ENCODE results near the gene PTPRS.

The PTPRS gene

GRCh38 chr19:5334824-5335500, 5.7 kb downstream of the PTPRS start:
- no peak overlapping the region for H3K4me3 ChIP-seq (ENCODE audit: control insufficient read depth, low read depth, low read length)
- no peak for DNase-seq (ENCODE audit: low read depth)
- TF ChIP-seq CTCF (IDR thresholded peaks at IDR 0.05; ENCODE audit: control insufficient read depth, insufficient read depth, low read depth, low read length, missing control alignments), result no peak

GRCh38 chr19:5334366-5334739, 6.3 kb downstream of the PTPRS start:
- TF ChIP-seq CTCF (IDR thresholded peaks at IDR 0.05; ENCODE audit: control insufficient read depth, insufficient read depth, low read depth, low read length, missing control alignments), result no peak
- no peak for DNase-seq (ENCODE audit: low read depth)
- no peak overlapping the region for H3K4me3 ChIP-seq (ENCODE audit: control insufficient read depth, low read depth, low read length)

GRCh38 chr19:5333581-5334365, 6.8 kb downstream of the PTPRS start:
- DNase-seq (ENCODE audit: low read depth), result no peak
- H3K4me3 ChIP-seq (ENCODE audit: control insufficient read depth, low read depth, low read length), result no peak overlapping the region
- no peak for TF ChIP-seq CTCF (IDR thresholded peaks at IDR 0.05; ENCODE audit: control insufficient read depth, insufficient read depth, low read depth, low read length, missing control alignments)

- TF ChIP-seq CTCF (IDR thresholded peaks at IDR 0.05; ENCODE audit: control insufficient read depth, insufficient read depth, low read depth, low read length, missing control alignments), result no peak
These were observed 8.1 kb downstream of the PTPRS start for GRCh38 chr19:5332501-5332900.

GRCh38 chr19:5331790-5332189, 8.8 kb downstream of the PTPRS start:
- H3K4me3 ChIP-seq (ENCODE audit: control insufficient read depth, low read depth, low read length), result no peak overlapping the region
- no peak for TF ChIP-seq CTCF (IDR thresholded peaks at IDR 0.05; ENCODE audit: control insufficient read depth, insufficient read depth, low read depth, low read length, missing control alignments)

More at GRCh38 chr19:5332501-5332900, 8.1 kb downstream of the PTPRS start:
- H3K4me3 ChIP-seq (ENCODE audit: control insufficient read depth, low read depth, low read length), result no peak overlapping the region
- no peak for DNase-seq (ENCODE audit: low read depth)

GRCh38 chr19:5330307-5330720, 10.3 kb downstream of the PTPRS start:
- no peak for TF ChIP-seq CTCF (IDR thresholded peaks at IDR 0.05; ENCODE audit: control insufficient read depth, insufficient read depth, low read depth, low read length, missing control alignments)
- no peak overlapping the region for H3K4me3 ChIP-seq (ENCODE audit: control insufficient read depth, low read depth, low read length)
- DNase-seq (ENCODE audit: low read depth), result no peak

More at GRCh38 chr19:5331790-5332189, 8.8 kb downstream of the PTPRS start:
- DNase-seq (ENCODE audit: low read depth), result no peak

Measured in AG09309 (cell line).